IPS DF 19.7 (cell line): Measurements from ENCODE around the gene HDAC2.

Source experiments
- DNase-seq: peaks from one replicate; pipeline ENCODE4 v3.0.0-alpha.2; 2013; ENCODE audit warnings: low read depth, low spot score

Gene HDAC2

GRCh38 chr6:113909224-113909856 lies 61.6 kb downstream of the HDAC2 start:
- peak; percentile 12 for DNase-seq

DNA sequence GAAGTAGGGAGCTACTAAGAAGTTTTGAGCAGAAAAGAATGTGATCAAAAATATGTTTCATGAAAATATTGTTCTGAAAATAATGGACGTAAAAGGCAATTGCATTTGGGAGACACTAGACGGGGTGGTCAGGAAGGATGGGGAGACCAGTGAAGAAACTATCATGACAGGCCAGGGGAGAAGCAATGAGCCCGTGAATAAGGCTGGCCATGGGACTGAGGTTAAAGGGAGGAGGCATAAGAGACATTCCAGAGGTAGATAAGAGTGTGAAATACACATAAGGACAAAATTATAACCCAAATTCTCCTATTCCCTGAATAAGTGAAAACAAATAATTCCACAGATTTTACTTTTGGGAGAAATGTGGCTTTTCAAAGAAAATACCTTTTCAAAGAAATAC lies 62.1 kb downstream of the HDAC2 start:
- DNase-seq = no peak

GRCh38 chr6:113907102-113907815 lies 63.7 kb downstream of the HDAC2 start:
- DNase-seq = no peak

DNA sequence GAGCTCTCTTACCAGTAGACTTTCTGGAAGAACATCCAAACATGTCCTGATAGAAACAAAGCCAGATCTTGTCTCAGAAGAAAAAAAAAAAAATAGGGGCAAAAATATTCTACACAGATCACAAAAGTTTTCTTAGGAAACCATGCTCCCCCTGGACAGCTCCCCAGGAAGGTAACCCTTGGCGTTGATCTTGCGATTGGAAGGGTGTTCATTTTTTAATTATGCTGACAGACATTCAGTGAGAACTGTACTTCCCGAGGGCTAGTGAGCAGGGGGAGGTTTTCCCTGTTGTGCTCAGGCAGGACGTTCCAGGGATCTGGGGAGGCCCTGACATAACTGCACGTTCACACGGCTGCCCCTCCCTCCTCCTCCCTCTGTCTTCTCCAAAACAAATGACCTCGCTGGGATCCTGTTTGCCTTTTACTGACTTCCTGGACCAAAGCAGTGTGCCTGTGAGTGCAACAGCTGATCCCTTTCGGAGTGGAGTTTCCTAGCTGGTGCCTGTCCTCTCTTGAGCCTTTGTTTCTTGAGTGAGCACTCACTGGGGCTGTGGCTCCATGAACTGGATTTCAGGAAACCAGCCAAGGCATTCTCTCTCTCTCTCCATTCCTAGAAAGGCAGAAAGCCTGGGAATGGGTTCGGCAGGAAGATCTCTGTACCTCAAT lies 67.2 kb downstream of the HDAC2 start:
- DNase-seq = no peak

GRCh38 chr6:113901482-113901881 lies 69.5 kb downstream of the HDAC2 start:
- no peak for DNase-seq

DNA sequence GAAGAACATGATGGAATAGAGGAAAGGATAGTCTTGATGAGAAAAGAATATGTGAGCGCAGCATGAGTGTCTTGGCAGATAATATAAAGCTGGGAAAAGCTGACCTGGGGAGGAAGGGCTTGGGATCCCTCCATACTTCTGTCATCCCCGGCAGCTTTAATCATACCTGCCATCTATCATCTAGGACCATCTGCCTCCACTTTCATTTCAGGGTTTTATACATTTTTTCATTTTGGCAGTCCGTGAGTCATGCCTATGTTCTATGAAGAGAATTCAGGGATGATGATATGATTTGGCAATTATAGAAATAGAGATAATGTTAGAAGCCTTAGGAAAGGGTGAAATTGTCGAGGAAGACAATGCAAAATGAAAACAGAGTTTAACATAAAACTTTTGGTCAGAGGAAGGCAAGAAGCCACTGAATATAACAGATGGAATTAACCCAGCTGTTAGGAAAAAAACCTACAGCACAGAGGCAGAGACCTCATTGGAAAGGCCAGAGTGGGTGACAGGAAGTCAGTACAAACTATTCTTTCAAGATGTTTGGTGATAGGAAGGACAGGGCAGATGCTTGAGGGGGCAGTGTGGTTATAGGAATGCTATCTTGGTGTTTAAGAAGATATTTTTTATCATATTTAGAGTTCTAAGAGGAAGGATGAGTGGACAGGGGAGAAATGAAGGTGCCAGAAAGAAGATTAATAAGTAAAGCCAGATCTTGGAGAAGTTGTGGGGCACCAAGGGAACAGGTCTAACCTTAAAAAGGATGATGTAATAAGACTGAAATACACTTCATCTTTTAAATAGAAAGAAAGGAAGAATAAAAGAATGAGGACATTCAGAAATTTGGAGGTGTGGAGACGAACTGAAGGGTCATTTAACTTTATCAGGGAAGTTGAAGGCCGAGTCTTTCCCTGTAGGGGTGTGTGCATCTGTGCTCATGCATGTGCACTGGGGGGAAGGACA lies 76.0 kb downstream of the HDAC2 start:
- DNase-seq = no peak

DNA sequence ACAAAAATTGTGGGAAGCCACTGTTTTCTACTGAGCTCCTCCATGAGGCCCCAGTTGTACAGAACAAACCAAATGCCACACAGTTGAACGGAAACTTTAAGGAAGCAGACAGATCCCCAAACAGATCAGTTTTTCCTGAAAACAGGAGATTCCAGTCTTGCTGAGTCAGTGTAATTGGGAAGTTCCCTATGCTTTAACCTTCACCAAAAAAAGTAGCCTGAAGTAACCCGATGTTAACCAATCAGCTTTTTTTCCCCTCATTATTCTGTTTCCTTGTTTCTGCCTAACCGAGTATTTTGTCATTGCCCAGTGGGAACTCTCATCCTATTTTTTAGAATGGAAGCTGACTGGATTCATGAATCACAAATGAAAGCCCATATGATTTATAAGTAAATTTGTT lies 77.1 kb downstream of the HDAC2 start:
- DNase-seq = no peak

DNA sequence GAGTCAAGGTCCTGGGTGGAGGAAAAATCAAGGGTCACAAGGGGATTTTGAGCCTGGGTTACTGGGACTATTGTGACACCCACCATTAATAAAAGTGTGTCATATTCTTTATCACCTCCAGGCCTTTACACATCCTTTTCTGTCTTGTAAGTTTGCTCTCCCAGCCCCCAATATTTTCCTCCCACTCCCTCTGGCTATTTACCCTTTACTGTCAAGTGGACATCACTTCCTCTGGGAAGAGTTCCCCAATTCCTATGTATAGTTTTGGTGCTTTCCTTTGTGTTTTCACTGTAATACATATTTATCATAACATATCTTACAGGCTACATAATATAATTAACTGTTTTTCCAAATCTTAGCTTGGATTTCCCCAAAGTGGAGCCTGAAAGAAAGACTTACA lies 77.5 kb downstream of the HDAC2 start:
- DNase-seq = no peak

DNA sequence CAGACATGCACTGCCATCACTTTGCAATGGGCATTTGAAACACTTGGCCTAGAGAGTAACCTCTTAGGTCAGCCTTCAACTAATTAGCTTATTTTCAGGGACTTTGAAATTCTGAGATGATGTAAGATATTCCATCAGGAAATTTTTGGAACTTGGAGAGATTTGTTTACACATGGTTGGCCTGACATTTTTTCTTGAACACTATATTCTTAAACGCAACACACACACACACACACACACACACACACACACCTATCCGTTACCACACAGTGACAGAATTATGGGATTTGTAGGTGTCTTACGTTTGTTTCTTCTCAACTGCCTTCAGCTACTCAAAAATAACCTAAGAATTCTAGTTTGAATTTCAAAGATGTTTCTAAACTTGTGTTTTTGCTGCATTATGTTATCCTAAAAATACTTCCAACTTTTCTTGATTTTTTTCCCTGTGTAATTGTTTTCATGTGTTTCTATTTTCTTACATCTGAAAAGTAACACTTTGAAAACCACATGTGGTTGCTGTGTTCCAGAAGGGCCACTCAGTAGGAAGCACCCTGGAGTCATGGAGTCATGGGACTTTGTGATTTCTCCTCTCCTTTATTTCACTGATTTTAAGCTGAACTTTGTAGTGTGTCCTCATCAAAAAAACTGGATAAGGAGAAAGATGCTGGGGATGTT lies 81.9 kb downstream of the HDAC2 start:
- DNase-seq = no peak

GRCh38 chr6:113888493-113888892 lies 82.5 kb downstream of the HDAC2 start:
- DNase-seq = no peak

- no peak for DNase-seq
These were observed 84.4 kb downstream of the HDAC2 start for GRCh38 chr6:113886512-113886911.

- no peak for DNase-seq
These were observed 86.9 kb downstream of the HDAC2 start for GRCh38 chr6:113884011-113884410.
